ENCODE data around the gene KMT2D.

Gene KMT2D

GRCh38 chr12:49037111-49037946 is 23.3 kb downstream of the KMT2D start:
- no peak for TF ChIP-seq CTCF (IDR thresholded peaks at IDR 0.05; ENCODE audit: low read depth, low read length)
- DNase-seq: no peak
- no peaks in the 10 kb centered on the region for H3K27me3 ChIP-seq
- H3K4me1 ChIP-seq: no peaks in the 10 kb centered on the region
- no peaks in the 10 kb centered on the region for H3K9me3 ChIP-seq
- peaks cover 96% of the 10 kb centered on the region for H3K36me3 ChIP-seq
- H3K4me3 ChIP-seq (ENCODE audit: low read depth, low read length): no peak overlapping the region

GRCh38 chr12:49036029-49036428 is 24.6 kb downstream of the KMT2D start:
- Histone ChIP-seq H3K4me3 (ENCODE audit: low read depth, low read length) (no peak overlapping the region), H3K27me3 (no peaks in the 10 kb centered on the region), H3K36me3 (peaks cover 96% of the 10 kb centered on the region), H3K9me3 (no peaks in the 10 kb centered on the region), H3K4me1 (no peaks in the 10 kb centered on the region)
- no peak for TF ChIP-seq CTCF (IDR thresholded peaks at IDR 0.05; ENCODE audit: low read depth, low read length)
- DNase-seq: no peak

GRCh38 chr12:49034286-49034622 is 26.3 kb downstream of the KMT2D start:
- no peak for TF ChIP-seq CTCF (IDR thresholded peaks at IDR 0.05; ENCODE audit: low read depth, low read length)
- H3K9me3 ChIP-seq: no peaks in the 10 kb centered on the region
- no peaks in the 10 kb centered on the region for H3K27me3 ChIP-seq
- no peak overlapping the region for H3K4me3 ChIP-seq (ENCODE audit: low read depth, low read length)
- DNase-seq: no peak
- no peaks in the 10 kb centered on the region for H3K4me1 ChIP-seq
- H3K36me3 ChIP-seq: peaks cover 93% of the 10 kb centered on the region

- no peaks in the 10 kb centered on the region for H3K27me3 ChIP-seq
- DNase-seq: no peak
- TF ChIP-seq CTCF (IDR thresholded peaks at IDR 0.05; ENCODE audit: low read depth, low read length): no peak
- H3K4me3 ChIP-seq (ENCODE audit: low read depth, low read length): no peak overlapping the region
- no peaks in the 10 kb centered on the region for H3K9me3 ChIP-seq
- H3K4me1 ChIP-seq: no peaks in the 10 kb centered on the region
- H3K36me3 ChIP-seq: peaks cover 93% of the 10 kb centered on the region
Measured at GRCh38 chr12:49033611-49034285, 26.8 kb downstream of the KMT2D start.

GRCh38 chr12:49032679-49033447 is 27.7 kb downstream of the KMT2D start:
- Histone ChIP-seq H3K27me3 (no peaks in the 10 kb centered on the region), H3K4me1 (no peaks in the 10 kb centered on the region), H3K36me3 (peaks cover 93% of the 10 kb centered on the region), H3K9me3 (no peaks in the 10 kb centered on the region), H3K4me3 (ENCODE audit: low read depth, low read length) (no peak overlapping the region)
- no peak for TF ChIP-seq CTCF (IDR thresholded peaks at IDR 0.05; ENCODE audit: low read depth, low read length)
- no peak for DNase-seq
